Peyer's patch (tissue), 4 donors: Measurements from ENCODE around the gene PASK. TPM values are rescaled to one million over a fixed set of nuclear protein-coding genes. Genes with fewer than 3 reads are reported as not detected.

Source experiments
- DNase-seq, 3 donors: peaks; one replicate each; pipeline ENCODE4 v3.0.0-alpha.2; 2017 to 2019
- H3K27ac ChIP-seq, 4 donors: fragments of 200-600 bp; sonication (generic); one replicate each; pipeline ENCODE4 v1.5.1; 2016 to 2019
- H3K27me3 ChIP-seq, 2 donors: fragments of 200-600 bp; sonication (generic); one replicate each; pipeline ENCODE4 v1.5.1; 2019
- H3K36me3 ChIP-seq, 3 donors: fragments of 200-600 bp; sonication (generic); one replicate each; pipeline ENCODE4 v1.5.1; 2016 to 2019
- H3K4me1 ChIP-seq, 4 donors: fragments of 200-600 bp; sonication (generic); one replicate each; pipeline ENCODE4 v1.5.1; 2016 to 2019
- H3K4me3 ChIP-seq, 4 donors: fragments of 200-600 bp; sonication (generic); 1 replicate in 3 of 4; 2 replicates in 1 of 4; pipeline ENCODE4 v1.5.1; 2016 to 2019; ENCODE audit warnings: mild to moderate bottlenecking in 1 of 4
- H3K9me3 ChIP-seq, 4 donors: fragments of 200-600 bp; sonication (generic); one replicate each; pipeline ENCODE4 v1.5.1; 2016 to 2019; ENCODE audit warnings: mild to moderate bottlenecking in 1 of 4
- POLR2A ChIP-seq, 2 donors: fragments of 450-650 bp; IDR thresholded peaks; one replicate each; pipeline ENCODE4 v1.5.1; 2017; ENCODE audit warnings: antibody characterized with exemption in 2 of 2, mild to moderate bottlenecking in 2 of 2, moderate library complexity in 2 of 2
- total RNA-seq, 4 donors: library from RNA; depleted of rRNA; stranded (reverse); fragments of >200 nt; gene quantifications; one replicate each; pipeline ENCODE4 v1.1.0, GENCODE V29; 2016
- TF ChIP-seq, protein P1 (sequence below), 6 experiments: fragments of 450-650 bp in 4 of 6; fragments of 200-600 bp in 2 of 6; sonication (generic) in 1 of 6; IDR thresholded peaks; one replicate each; pipeline ENCODE4 v1.5.1; 2017 to 2019; ENCODE audit warnings: antibody characterized with exemption in 6 of 6, mild to moderate bottlenecking in 3 of 6, moderate library complexity in 1 of 6

Gene PASK
- total RNA-seq, 4 donors from 2014 or later: 12.1 to 790 (median 26.7) TPM

DNA sequence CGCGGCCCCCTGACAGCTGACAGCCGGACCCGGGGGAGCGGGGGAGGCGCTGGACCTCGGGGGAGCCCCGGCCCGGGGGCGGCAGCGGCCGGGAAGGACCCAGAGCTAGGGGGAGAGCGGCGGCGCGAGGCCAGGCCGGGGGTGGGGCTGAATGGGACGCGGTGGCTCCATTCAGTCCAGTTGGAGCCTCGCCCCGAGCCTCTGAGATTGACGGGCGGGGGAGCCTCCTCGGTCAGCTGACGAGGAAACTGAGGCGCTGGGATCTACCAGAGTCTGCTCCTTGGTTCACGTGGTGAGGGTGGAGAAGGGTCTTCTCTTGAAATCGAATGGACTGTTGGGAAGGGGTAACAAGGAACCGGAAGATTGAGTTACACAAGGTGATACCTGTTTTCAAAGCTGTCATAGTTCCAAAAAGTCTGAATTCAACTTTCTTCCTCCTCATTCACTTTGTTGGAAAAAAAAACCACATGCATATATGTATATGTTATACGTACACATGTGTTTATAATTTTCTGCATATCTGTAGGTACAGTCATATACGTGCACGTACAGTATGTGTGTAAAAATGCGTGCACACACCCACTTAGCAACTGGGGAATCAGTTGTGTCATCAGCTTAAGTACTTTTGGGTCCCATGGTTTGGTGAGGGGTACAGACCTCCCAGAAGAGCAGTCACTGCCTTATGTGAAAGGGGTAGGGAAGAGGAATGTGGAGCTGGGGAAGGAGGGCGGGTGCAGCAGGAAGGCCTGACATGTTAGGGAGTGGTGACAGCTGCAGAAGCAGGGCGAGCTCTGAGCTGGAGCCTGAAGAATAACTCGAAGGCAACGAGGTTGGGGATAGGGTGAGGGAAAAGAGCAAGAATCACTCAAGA is 1.6 kb upstream of the PASK start:
- Histone ChIP-seq H3K27me3 (no peaks in the 10 kb centered on the region), H3K9me3 (no peaks in the 10 kb centered on the region), H3K36me3 (no peaks in the 10 kb centered on the region), H3K4me3 (peak overlapping the region; percentile 80 to 92 (median 90)), H3K4me1 (peaks cover 0 to 18% (median 7%) of the 10 kb centered on the region in 4 donors), H3K27ac (peak overlapping the region; percentile 72 to 83 (median 78))
- no peak for DNase-seq
- TF ChIP-seq, protein P1, sequence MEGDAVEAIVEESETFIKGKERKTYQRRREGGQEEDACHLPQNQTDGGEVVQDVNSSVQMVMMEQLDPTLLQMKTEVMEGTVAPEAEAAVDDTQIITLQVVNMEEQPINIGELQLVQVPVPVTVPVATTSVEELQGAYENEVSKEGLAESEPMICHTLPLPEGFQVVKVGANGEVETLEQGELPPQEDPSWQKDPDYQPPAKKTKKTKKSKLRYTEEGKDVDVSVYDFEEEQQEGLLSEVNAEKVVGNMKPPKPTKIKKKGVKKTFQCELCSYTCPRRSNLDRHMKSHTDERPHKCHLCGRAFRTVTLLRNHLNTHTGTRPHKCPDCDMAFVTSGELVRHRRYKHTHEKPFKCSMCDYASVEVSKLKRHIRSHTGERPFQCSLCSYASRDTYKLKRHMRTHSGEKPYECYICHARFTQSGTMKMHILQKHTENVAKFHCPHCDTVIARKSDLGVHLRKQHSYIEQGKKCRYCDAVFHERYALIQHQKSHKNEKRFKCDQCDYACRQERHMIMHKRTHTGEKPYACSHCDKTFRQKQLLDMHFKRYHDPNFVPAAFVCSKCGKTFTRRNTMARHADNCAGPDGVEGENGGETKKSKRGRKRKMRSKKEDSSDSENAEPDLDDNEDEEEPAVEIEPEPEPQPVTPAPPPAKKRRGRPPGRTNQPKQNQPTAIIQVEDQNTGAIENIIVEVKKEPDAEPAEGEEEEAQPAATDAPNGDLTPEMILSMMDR (IDR thresholded peaks at IDR 0.05): peak in 2 of 6 experiments; percentile 0 to 1
- no peak for TF ChIP-seq POLR2A (IDR thresholded peaks at IDR 0.05)

DNA sequence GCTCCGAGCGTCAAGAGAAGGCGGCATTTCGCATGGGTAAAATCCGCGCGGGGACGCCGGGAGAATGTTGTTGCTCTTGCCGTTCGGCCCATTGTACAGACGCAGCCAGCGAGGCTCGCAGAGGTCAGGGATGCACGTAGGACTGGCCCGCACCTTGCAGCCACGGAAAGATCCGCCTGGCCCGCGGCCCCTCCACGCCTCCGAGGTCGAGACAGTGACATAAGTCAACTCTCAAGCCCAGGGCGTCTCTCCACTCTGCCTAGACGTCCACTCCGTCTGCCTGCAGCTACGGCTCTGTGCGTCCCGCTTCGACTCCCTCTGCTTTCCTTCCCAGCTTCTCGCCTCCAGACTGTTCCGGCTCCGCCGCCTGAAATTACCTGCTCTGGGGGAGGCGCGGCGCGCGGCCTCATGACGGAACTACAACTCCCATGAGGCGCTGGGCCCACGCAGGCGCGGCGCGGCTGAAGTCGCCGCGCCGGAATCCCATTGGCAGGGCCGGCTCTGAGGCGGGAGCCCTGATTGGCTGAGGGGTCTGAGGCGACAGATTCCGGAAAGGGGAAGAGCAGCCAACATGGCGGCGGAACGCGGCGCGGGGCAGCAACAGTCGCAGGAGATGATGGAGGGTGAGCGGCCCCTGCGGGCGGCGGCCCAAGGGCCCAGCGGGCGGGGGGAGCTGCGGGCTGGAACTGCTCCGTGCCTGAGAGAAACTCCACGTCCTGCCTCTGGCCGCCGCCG is 820 bp upstream of the PASK start, which contains the start of gene PPP1R7:
TSS of gene PPP1R7 (plus strand) at position 543 of the 735 bp plus-strand sequence. CDS start at position 572, 29 bp downstream.
- peak within 1 kb of the TSS; percentile 80 to 92 (median 90) for H3K4me3 ChIP-seq
- H3K27me3 ChIP-seq: no peaks in the 10 kb centered on the region
- peaks cover 0 to 18% (median 7%) of the 10 kb centered on the region in 4 donors for H3K4me1 ChIP-seq
- H3K9me3 ChIP-seq: no peaks in the 10 kb centered on the region
- DNase-seq: peak; percentile 94 to 98 (median 96)
- peak; percentile 46 to 55 for TF ChIP-seq POLR2A (IDR thresholded peaks at IDR 0.05)
- TF ChIP-seq, protein P1 (IDR thresholded peaks at IDR 0.05): peak; percentile 13 to 43 (median 26)
- H3K27ac ChIP-seq: peak within 1 kb of the TSS; percentile 72 to 83 (median 78)
- no peaks in the 10 kb centered on the region for H3K36me3 ChIP-seq

DNA sequence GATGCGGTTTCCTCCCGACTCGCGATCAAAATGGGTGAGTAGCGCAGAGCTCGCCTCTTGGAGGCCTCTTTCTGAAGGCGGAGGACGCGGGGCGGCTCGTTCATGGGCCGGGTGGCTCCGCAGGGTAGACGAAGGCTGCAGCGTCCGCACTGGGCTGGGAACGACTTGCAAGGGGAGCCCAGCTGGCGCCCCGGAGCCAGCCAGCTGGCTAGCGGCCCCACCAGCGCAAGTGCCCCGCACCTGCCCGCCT is 328 bp upstream of the PASK start:
- Histone ChIP-seq H3K27ac (peak overlapping the region; percentile 37 to 83 (median 62)), H3K4me3 (peak overlapping the region; percentile 80 to 92 (median 90)), H3K27me3 (no peaks in the 10 kb centered on the region), H3K9me3 (no peaks in the 10 kb centered on the region), H3K36me3 (no peaks in the 10 kb centered on the region), H3K4me1 (peaks cover 0 to 18% (median 7%) of the 10 kb centered on the region in 4 donors)
- DNase-seq: no peak
- no peak for TF ChIP-seq POLR2A (IDR thresholded peaks at IDR 0.05)
- TF ChIP-seq, protein P1 (IDR thresholded peaks at IDR 0.05): no peak

DNA sequence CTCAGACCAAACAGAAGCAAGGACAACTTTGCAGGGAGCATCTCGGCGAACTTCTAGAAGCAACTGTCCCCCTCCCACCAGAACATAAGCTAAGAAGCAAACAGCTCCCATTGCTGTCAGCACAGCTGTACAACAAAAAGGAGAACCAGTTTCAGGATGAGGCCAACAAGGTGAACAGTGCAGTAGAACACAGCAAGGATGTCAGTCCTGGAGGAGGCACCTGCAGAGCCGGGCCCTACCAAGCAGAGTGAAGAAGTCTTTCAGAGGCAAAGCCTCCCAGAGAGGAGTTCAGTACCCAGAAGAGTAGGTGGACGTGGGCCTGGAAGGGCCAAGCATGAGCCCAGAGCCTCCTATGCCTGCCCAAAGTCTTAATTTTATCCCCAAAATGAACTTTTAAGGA is 1.0 kb downstream of the PASK start:
- peak overlapping the region in 1 of 4 donors; percentile 92 for H3K4me3 ChIP-seq
- no peak for DNase-seq
- H3K27ac ChIP-seq: no peak overlapping the region
- no peak for TF ChIP-seq POLR2A (IDR thresholded peaks at IDR 0.05)
- TF ChIP-seq, protein P1 (IDR thresholded peaks at IDR 0.05): no peak
- H3K27me3 ChIP-seq: no peaks in the 10 kb centered on the region
- no peaks in the 10 kb centered on the region for H3K36me3 ChIP-seq
- peaks cover 0 to 18% (median 7%) of the 10 kb centered on the region in 4 donors for H3K4me1 ChIP-seq
- no peaks in the 10 kb centered on the region for H3K9me3 ChIP-seq

DNA sequence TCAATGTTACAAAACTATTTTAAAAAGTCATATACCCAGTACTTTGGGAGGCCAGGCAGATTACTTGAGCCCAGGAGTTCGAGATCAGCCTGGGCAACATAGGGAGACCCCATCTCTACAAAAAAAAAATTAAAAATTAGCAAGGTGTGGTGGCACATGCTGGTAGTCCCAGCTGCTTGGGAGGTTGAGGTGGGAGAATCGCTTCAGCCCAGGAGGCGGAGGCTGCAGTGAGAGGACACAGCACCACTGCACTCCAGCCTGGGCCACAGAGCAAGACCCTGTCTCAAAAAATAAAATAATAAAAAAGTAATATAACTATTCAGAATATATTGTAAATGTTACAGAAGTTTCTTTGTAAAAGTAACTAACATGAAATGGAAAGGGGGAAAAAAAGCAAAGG is 1.9 kb downstream of the PASK start:
- TF ChIP-seq POLR2A (IDR thresholded peaks at IDR 0.05): no peak
- TF ChIP-seq, protein P1 (IDR thresholded peaks at IDR 0.05): no peak
- no peak for DNase-seq
- H3K36me3 ChIP-seq: no peaks in the 10 kb centered on the region
- no peaks in the 10 kb centered on the region for H3K27me3 ChIP-seq
- peaks cover 0 to 18% (median 7%) of the 10 kb centered on the region in 4 donors for H3K4me1 ChIP-seq
- no peak overlapping the region for H3K4me3 ChIP-seq
- no peaks in the 10 kb centered on the region for H3K9me3 ChIP-seq
- no peak overlapping the region for H3K27ac ChIP-seq
